ENCODE data around the gene PIP5K1C.
"Not testable (repeated sequence)": the region's sequence is repeated elsewhere in the genome, so short reads cannot be mapped to it uniquely, and the experiment has no call there.

GRCh38 chr19:3666545-3666856, 33.8 kb downstream of the PIP5K1C start:
- TF ChIP-seq CTCF (optimal IDR thresholded peaks at IDR 0.05 in 1 of 3, IDR thresholded peaks at IDR 0.05 in 1 of 3, conservative IDR thresholded peaks at IDR 0.05 in 1 of 3; ENCODE audit: extremely low read depth in 1 of 3, insufficient read depth in 2 of 3, low read length in 3 of 3); EZH2 (IDR thresholded peaks at IDR 0.05; ENCODE audit: low read length): not testable (repeated sequence)

Measured in keratinocyte (primary cell).